Astrocyte (in vitro differentiated cells and primary cell): ENCODE data around the gene CELSR2. TPM values are rescaled to one million over a fixed set of nuclear protein-coding genes. Genes with fewer than 3 reads are reported as not detected.
"Not testable (repeated sequence)": the region's sequence is repeated elsewhere in the genome, so short reads cannot be mapped to it uniquely, and the experiment has no call there.

Experiments used
- DNase-seq: peaks from one replicate; pipeline ENCODE4 v3.0.0-alpha.2; 2010; ENCODE audit warnings: low read depth
- FAIRE-seq: peaks from 2 replicates; lab custom pipeline; 2011; peaks lifted over from hg19 to GRCh38; lab: Jason Lieb, UNC
- H2AFZ ChIP-seq: 2 replicates; pipeline ENCODE4 v1.6.0; 2012; ENCODE audit warnings: low read depth, low read length, inconsistent platforms
- H3K27ac ChIP-seq: 2 replicates; pipeline ENCODE4 v1.5.1; 2011; ENCODE audit warnings: low read depth, low read length, inconsistent platforms
- H3K27me3 ChIP-seq: 2 replicates; pipeline ENCODE4 v1.6.0; 2011; ENCODE audit warnings: low read length, inconsistent platforms; ENCODE audit not compliant: insufficient read depth
- H3K36me3 ChIP-seq: 2 replicates; pipeline ENCODE4 v1.5.1; 2011; ENCODE audit warnings: low read length, inconsistent platforms; ENCODE audit not compliant: insufficient read depth
- H3K4me1 ChIP-seq: 2 replicates; pipeline ENCODE4 v1.5.1; 2011; ENCODE audit warnings: low read length, inconsistent platforms; ENCODE audit not compliant: insufficient read depth
- H3K4me2 ChIP-seq: 2 replicates; pipeline ENCODE4 v1.6.0; 2012; ENCODE audit warnings: low read length, inconsistent platforms
- H3K4me3 ChIP-seq: 2 replicates; pipeline ENCODE4 v1.5.1; 2011; ENCODE audit warnings: low read depth, mild to moderate bottlenecking, low read length, inconsistent platforms; ENCODE audit not compliant: insufficient read depth
- H3K79me2 ChIP-seq: 2 replicates; pipeline ENCODE4 v1.6.0; 2012; ENCODE audit warnings: mild to moderate bottlenecking, low read length, inconsistent platforms; ENCODE audit not compliant: insufficient read depth
- H3K9ac ChIP-seq: 2 replicates; pipeline ENCODE4 v1.6.0; 2012; ENCODE audit warnings: mild to moderate bottlenecking, low read length, inconsistent platforms
- H3K9me3 ChIP-seq: 2 replicates; pipeline ENCODE4 v1.5.1; 2012; ENCODE audit warnings: low read depth, mild to moderate bottlenecking, low read length, inconsistent platforms; ENCODE audit not compliant: insufficient read depth
- H4K20me1 ChIP-seq: 2 replicates; pipeline ENCODE4 v1.6.0; 2012; ENCODE audit warnings: low read length, inconsistent platforms; ENCODE audit not compliant: insufficient read depth
- H3K27ac Mint-ChIP-seq: one replicate; pipeline ENCODE4 v1.8.0; 2021; ENCODE audit warnings: mild to moderate bottlenecking, mixed read lengths; ENCODE audit not compliant: unreplicated experiment
- H3K27me3 Mint-ChIP-seq: one replicate; pipeline ENCODE4 v1.8.0; 2021; ENCODE audit warnings: low read depth, mixed read lengths; ENCODE audit not compliant: unreplicated experiment
- H3K36me3 Mint-ChIP-seq: one replicate; pipeline ENCODE4 v1.8.0; 2021; ENCODE audit warnings: low read depth, mixed read lengths; ENCODE audit not compliant: unreplicated experiment
- H3K4me1 Mint-ChIP-seq: one replicate; pipeline ENCODE4 v1.8.0; 2021; ENCODE audit warnings: low read depth, mixed read lengths; ENCODE audit not compliant: unreplicated experiment
- H3K4me3 Mint-ChIP-seq: one replicate; pipeline ENCODE4 v1.8.0; 2021; ENCODE audit warnings: mild to moderate bottlenecking, moderate library complexity, mixed read lengths; ENCODE audit not compliant: unreplicated experiment
- H3K9me3 Mint-ChIP-seq: one replicate; pipeline ENCODE4 v1.8.0; 2021; ENCODE audit warnings: mild to moderate bottlenecking, mixed read lengths; ENCODE audit not compliant: unreplicated experiment
- EZH2 ChIP-seq: IDR thresholded peaks from 2 replicates; pipeline ENCODE4 v1.6.1; 2012; ENCODE audit warnings: mild to moderate bottlenecking, low read length, inconsistent platforms; ENCODE audit not compliant: insufficient read depth
- total RNA-seq: library from RNA; stranded (reverse); gene quantifications from 2 replicates; pipeline ENCODE4 v1.2.1, GENCODE V29; 2021
- TF ChIP-seq, protein P1 (sequence below): IDR thresholded peaks from 2 replicates; pipeline ENCODE4 v1.5.1; 2011; ENCODE audit warnings: low read depth, mild to moderate bottlenecking, inconsistent platforms, low read length, moderate library complexity; ENCODE audit not compliant: insufficient read depth

Gene CELSR2
- total RNA-seq, 1 donor from 2014 or later = 10.0 TPM

DNA sequence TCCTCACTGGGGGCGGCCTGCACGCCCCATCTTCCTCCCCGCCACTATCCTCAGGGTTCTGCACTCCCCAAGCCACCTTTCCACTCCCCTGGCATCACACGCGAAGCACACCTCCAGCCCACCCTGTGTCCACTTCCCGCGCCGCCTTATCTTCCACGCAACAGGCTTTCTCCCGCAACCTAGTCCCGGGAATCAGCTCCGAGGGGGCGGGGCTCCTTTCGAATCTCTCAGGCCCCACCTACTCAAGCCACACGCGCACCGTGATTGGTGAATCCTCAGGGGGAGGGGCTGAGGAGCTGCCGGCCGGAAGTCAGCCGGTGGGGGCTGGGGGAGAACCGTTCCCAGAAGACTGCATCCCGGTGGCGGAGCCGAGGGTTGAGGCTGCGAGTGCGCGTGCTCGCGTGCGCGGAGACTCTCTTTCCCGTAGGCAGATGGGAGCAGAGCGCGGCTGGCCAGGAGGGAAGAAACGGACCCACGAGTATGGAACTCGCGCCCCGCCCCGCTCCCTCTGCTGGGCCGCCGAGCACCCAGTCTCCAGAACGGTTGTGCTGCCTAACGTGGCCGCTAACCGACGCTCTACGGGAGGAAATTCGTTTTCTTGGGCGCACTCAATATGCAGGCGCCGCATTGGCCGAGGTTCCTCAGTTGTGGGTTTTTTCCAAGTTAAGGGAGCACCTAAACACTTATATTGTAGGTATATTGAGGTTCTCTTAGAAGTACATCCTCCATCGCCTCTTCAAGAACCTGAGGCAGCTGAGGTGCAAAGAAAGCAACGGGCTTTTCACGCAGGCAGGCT is 33.8 kb downstream of the CELSR2 start, which contains the start of gene PSRC1:
PSRC1 (minus strand) TSS at position 194 of the 796 bp plus-strand sequence.
- Histone ChIP-seq H3K27ac (peak within 1 kb of the TSS; percentile 81), H3K4me3 (peak within 1 kb of the TSS; percentile 91), H3K9ac (peak within 1 kb of the TSS; percentile 82), H3K9me3 (no peaks in the 10 kb centered on the region), H4K20me1 (no peaks in the 10 kb centered on the region), H3K79me2 (peaks cover 29% of the 10 kb centered on the region), H2AFZ (peak within 1 kb of the TSS; percentile 92), H3K27me3 (no peaks in the 10 kb centered on the region), H3K4me1 (peaks cover 29% of the 10 kb centered on the region), H3K36me3 (no peaks in the 10 kb centered on the region), H3K4me2 (peak within 1 kb of the TSS; percentile 99)
- H3K27ac Mint-ChIP-seq = peak within 1 kb of the TSS; percentile 92
- no peak for FAIRE-seq
- H3K27me3 Mint-ChIP-seq = no peaks in the 10 kb centered on the region
- H3K4me3 Mint-ChIP-seq = peak within 1 kb of the TSS; percentile 99
- H3K36me3 Mint-ChIP-seq = peaks cover 7% of the 10 kb centered on the region
- peak; percentile 89 for DNase-seq
- H3K9me3 Mint-ChIP-seq = no peaks in the 10 kb centered on the region
- H3K4me1 Mint-ChIP-seq = peaks cover 7% of the 10 kb centered on the region
- TF ChIP-seq, protein P1, sequence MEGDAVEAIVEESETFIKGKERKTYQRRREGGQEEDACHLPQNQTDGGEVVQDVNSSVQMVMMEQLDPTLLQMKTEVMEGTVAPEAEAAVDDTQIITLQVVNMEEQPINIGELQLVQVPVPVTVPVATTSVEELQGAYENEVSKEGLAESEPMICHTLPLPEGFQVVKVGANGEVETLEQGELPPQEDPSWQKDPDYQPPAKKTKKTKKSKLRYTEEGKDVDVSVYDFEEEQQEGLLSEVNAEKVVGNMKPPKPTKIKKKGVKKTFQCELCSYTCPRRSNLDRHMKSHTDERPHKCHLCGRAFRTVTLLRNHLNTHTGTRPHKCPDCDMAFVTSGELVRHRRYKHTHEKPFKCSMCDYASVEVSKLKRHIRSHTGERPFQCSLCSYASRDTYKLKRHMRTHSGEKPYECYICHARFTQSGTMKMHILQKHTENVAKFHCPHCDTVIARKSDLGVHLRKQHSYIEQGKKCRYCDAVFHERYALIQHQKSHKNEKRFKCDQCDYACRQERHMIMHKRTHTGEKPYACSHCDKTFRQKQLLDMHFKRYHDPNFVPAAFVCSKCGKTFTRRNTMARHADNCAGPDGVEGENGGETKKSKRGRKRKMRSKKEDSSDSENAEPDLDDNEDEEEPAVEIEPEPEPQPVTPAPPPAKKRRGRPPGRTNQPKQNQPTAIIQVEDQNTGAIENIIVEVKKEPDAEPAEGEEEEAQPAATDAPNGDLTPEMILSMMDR = peak; percentile 24
- TF ChIP-seq EZH2 = no peak

- H3K9ac ChIP-seq = peak overlapping the region; percentile 82
- no peaks in the 10 kb centered on the region for H3K9me3 ChIP-seq
- Mint-ChIP-seq H3K27me3 (peaks cover 2% of the 10 kb centered on the region), H3K36me3 (peaks cover 7% of the 10 kb centered on the region), H3K27ac (peak overlapping the region; percentile 92), H3K9me3 (peaks cover 2% of the 10 kb centered on the region), H3K4me3 (peak overlapping the region; percentile 99), H3K4me1 (peaks cover 7% of the 10 kb centered on the region)
- TF ChIP-seq EZH2 = no peak
- TF ChIP-seq, protein P1 = no peak
- H3K4me3 ChIP-seq = peak overlapping the region; percentile 91
- peaks cover 29% of the 10 kb centered on the region for H3K79me2 ChIP-seq
- peaks cover 29% of the 10 kb centered on the region for H3K4me1 ChIP-seq
- DNase-seq (no peak), FAIRE-seq (no peak)
- no peaks in the 10 kb centered on the region for H3K36me3 ChIP-seq
- peak overlapping the region; percentile 81 for H3K27ac ChIP-seq
- H3K4me2 ChIP-seq = peak overlapping the region; percentile 99
- peak overlapping the region; percentile 90 for H2AFZ ChIP-seq
- no peaks in the 10 kb centered on the region for H3K27me3 ChIP-seq
- no peaks in the 10 kb centered on the region for H4K20me1 ChIP-seq
Observed at GRCh38 chr1:109283748-109284600, 34.6 kb downstream of the CELSR2 start.

DNA sequence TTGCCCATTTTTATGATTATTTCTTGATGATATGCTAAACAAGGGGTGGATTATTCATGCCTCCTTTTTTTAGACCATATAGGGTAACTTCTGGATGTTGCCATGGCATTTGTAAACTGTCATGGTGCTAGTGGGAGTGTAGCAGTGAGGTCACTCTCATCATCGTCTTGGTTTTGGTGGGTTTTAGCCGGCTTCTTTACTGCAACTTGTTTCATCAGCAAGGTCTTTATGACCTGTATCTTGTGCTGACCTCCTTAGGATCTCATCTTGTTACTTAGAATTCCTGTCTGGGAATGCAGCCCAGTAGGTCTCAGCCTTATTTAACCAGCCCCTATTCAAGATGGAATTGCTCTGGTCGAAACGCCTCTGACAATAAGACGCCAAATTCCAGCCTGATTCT is 37.4 kb downstream of the CELSR2 start:
- not testable (repeated sequence) for H3K36me3 Mint-ChIP-seq, DNase-seq
- H3K79me2 ChIP-seq = peaks cover 12% of the 10 kb centered on the region

More for the DNA sequence above, 37.4 kb downstream of the CELSR2 start:
- H3K9ac ChIP-seq, H3K27ac Mint-ChIP-seq, H3K27me3 Mint-ChIP-seq, H2AFZ ChIP-seq, H3K27ac ChIP-seq, FAIRE-seq, H3K9me3 ChIP-seq, H3K27me3 ChIP-seq, H3K4me1 Mint-ChIP-seq, H3K4me3 ChIP-seq, H3K4me3 Mint-ChIP-seq, H3K36me3 ChIP-seq, H3K9me3 Mint-ChIP-seq, H3K4me2 ChIP-seq, H4K20me1 ChIP-seq: not testable (repeated sequence)
- peaks cover 21% of the 10 kb centered on the region for H3K4me1 ChIP-seq
